Left ventricle myocardium superior (tissue), 1 donor: Measurements from ENCODE around the gene PLA2G4E. TPM values are rescaled to one million over a fixed set of nuclear protein-coding genes. Genes with fewer than 3 reads are reported as not detected.

Experiments used
- ATAC-seq: fragments of 200-7000 bp; cut with Tn5 transposase; one replicate; pipeline ENCODE4 v1.9.1; 2020; ENCODE audit warnings: mild to moderate bottlenecking, moderate library complexity
- DNase-seq: peaks from one replicate; pipeline ENCODE4 v3.0.0-alpha.2; 2020
- intact Hi-C: fragments of 100-400 bp; cut with micrococcal nuclease; formaldehyde crosslinking; loops from one replicate; pipeline ENCODE4 v1.11.0; 2022
- long read RNA-seq: library from polyadenylated mRNA; unstranded; transcript quantifications from one replicate; pipeline ENCODE4 v2.0.0, GENCODE V29; 2021
- total RNA-seq: library from RNA; stranded (reverse); fragmentation: NEBNext Ultra II Directional; extraction: Animal tissue kit (Norgen Biotek cat#: 25700); gene quantifications from one replicate; pipeline ENCODE4 v1.2.1, GENCODE V29; 2021
- donor health status: DM: no; HTN: yes; CAD: no; lungs with severe emphysema.

The PLA2G4E gene, protein sequence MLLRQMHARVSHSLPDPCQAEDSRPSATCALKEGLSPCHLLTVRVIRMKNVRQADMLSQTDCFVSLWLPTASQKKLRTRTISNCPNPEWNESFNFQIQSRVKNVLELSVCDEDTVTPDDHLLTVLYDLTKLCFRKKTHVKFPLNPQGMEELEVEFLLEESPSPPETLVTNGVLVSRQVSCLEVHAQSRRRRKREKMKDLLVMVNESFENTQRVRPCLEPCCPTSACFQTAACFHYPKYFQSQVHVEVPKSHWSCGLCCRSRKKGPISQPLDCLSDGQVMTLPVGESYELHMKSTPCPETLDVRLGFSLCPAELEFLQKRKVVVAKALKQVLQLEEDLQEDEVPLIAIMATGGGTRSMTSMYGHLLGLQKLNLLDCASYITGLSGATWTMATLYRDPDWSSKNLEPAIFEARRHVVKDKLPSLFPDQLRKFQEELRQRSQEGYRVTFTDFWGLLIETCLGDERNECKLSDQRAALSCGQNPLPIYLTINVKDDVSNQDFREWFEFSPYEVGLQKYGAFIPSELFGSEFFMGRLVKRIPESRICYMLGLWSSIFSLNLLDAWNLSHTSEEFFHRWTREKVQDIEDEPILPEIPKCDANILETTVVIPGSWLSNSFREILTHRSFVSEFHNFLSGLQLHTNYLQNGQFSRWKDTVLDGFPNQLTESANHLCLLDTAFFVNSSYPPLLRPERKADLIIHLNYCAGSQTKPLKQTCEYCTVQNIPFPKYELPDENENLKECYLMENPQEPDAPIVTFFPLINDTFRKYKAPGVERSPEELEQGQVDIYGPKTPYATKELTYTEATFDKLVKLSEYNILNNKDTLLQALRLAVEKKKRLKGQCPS
- not detected for total RNA-seq
- long read RNA-seq = 0 reads

- ATAC-seq (no peak), DNase-seq (no peak)
- intact Hi-C loops = no loop called here
Measured at GRCh38 chr15:42020713-42021273, at the start of gene PLA2G4E. Gene PLA2G4E, minus strand, starts transcription at chr15:42021042. Its CDS starts 12 bp downstream, at chr15:42021030.

DNA sequence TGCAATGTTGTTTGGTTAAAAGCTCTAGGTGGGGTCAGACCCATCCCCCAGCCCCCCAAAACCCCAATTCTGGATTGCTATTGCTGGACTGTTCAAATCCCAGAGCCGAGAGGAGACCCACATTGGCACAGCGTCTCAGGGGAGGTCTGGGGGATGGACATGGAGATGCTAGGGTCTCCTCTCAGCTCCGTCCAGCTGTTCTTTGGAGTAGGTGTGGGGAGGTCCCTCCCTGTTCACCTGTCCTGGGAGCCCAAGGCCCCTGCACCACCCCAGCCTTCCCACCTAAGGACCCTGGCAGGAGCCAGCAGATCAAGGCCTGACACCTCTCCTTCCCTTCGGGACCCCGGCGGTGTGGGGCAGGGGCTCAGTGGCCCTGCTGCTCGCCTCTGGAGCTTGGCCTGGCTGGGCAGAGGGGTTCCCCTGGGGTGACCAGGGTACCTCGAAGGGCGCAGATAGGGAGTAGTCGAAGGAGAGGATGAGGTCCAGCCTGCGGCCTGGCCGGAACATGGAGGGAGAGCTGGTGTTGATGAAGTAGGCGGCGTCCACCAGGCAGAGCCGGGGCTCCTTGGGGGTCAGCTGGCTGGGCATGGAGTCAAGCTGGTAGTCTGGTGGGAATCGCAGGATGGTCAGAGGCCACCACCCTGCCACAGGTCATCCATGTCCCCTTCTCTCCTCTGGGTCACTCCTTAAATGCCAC is 49.6 kb upstream of the PLA2G4E start:
- intact Hi-C loops = no loop called here
- no peak for ATAC-seq

DNA sequence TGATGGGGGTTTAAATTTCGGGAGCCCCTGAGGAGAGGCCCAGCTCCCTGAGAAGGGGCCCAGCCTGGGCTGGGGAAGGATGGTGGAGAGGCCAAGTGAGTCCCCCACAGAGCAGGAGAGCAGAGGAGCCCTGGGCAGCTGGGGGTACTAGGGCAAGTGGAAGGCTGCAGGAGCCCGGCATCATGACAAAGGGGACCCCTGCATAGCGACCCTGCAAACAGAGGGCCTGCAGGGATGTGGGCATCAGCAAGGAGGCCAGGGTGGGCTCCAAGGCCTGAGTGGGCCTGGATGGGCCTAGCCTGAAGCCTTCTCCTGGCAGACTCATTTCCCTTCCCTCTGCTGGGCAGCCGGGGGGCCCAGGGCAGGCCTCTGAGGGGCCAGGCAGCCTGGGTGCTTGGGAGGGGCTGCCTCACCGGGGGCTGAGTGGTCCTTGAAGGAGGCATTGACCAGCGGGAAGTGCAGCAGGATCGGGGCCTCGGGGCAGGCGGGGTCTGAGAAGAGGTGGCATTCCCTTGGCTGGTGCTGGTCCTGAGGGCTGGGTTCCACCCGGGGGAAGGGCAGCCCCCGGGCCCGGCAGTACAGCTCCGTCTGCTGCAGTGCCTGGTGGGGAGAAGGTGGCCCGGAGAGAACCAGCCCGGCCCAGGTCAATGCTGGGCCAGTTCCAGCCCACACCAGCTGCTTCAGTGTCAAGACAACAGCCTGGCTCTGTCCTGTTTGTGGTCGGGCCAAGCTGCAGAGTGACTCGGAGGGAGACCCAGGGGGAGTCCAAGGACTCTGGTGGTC is 48.8 kb upstream of the PLA2G4E start:
- DNase-seq = no peak
- ATAC-seq = no peak
- intact Hi-C loops = no loop called here

More for the DNA sequence above, 49.6 kb upstream of the PLA2G4E start:
- no peak for DNase-seq

GRCh38 chr15:42069025-42069424 is 48.2 kb upstream of the PLA2G4E start:
- ATAC-seq (no peak), DNase-seq (no peak)
- intact Hi-C loops = no loop called here

- DNase-seq (no peak), ATAC-seq (no peak)
- intact Hi-C loops = no loop called here
Measured at GRCh38 chr15:42068601-42069000, 47.8 kb upstream of the PLA2G4E start.

DNA sequence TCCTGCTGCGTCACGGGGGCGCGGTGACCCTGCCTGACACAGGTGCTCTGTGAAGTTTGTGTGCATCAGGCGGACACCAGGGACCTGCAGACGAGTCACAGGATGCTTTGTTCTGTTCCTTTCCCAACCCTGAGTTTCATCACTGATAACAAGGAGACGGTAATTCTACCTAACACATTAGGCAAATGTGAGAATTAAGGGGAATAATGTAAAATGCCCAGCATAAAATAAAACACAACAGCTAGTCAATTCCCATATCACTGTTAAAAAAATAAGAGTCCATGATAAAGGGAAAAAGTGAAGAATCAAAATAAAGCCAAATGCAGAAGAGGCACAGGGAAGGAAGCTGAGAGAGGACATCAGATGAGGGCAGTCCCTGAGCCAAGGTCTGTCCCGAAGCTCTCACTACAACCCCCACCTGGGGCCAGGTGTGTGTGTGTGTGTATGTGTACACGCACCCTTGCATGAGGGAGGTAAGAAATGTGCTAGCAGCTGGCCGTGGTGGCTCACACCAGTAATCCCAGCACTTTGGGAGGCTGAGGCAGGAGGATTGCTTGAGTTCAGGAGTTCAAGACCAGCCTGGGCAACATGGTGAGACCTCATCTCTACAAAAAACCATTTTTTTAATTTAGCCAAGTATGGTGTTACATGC is 46.0 kb upstream of the PLA2G4E start:
- intact Hi-C loops = no loop called here
- DNase-seq = no peak
- no peak for ATAC-seq

DNA sequence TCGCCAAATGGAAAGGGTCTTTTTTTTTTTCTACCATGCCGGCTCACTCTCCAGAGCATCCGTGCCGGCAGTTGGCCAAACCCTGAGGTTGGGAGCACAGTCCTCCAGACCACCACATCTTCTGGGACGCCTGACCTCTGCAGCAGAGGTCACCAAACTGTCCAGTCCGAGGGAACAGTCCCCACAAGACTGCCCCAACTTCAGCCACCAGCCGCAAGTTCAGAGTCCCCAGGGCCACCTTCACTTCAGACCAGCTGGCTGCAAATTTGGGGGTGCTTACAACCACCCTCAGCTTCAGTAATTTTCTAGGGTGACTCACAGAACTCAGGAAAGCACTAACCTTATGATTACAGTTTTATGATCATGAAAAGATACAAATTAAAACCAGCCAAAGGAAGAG is 44.6 kb upstream of the PLA2G4E start:
- intact Hi-C loops = no loop called here
- DNase-seq (no peak), ATAC-seq (no peak)

DNA sequence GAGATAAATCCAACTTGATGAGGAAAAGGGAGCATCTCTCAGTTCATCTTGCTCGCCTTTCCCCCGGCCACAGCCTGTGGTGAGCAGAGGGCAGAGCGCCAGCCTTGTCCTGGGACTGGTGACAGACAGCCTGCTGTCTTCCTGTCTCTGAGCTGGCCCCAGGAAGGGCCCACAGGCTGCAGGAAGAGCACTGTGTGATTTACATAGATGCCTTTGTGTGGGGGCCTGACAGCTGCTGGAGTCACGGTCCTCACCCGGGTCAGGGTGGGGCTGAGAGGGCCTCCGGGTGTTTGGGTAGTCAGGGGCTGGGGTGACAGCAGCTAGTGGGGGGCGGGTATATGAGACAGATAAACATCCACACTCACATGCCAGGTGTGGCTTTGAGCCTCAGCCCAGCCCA is 44.2 kb upstream of the PLA2G4E start:
- intact Hi-C loops = no loop called here
- DNase-seq (peak; percentile 45), ATAC-seq (peak; percentile 12)

- intact Hi-C loops = no loop called here
- no peak for DNase-seq
Measured at GRCh38 chr15:42064271-42064670, 43.4 kb upstream of the PLA2G4E start.

GRCh38 chr15:42063122-42063848 is 42.4 kb upstream of the PLA2G4E start:
- DNase-seq (no peak), ATAC-seq (no peak)
- intact Hi-C loops = no loop called here

More at GRCh38 chr15:42064271-42064670, 43.4 kb upstream of the PLA2G4E start:
- no peak for ATAC-seq

- intact Hi-C loops = no loop called here
- ATAC-seq (no peak), DNase-seq (no peak)
Measured at GRCh38 chr15:42062284-42062806, 41.5 kb upstream of the PLA2G4E start.

DNA sequence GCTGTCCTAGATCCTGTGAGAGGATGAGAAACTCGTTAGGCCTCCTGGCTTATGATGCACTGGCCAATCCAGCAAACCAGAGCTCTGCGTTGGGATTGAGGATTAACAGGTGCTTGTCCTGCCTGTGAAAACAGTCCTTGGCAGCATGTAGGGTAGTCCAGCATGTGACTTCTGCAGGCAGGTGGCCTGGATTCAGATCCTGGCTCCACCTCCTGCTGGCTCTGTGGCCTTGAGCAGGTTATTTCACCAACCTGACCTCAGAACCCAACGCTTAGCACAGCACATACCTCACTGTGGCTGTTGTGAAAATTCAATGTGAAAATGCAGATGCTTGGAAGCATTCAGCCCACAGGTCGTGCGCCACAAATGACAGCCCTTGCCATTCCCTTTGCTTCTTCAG is 40.0 kb upstream of the PLA2G4E start:
- DNase-seq (no peak), ATAC-seq (peak; percentile 9)
- intact Hi-C loops = no loop called here

DNA sequence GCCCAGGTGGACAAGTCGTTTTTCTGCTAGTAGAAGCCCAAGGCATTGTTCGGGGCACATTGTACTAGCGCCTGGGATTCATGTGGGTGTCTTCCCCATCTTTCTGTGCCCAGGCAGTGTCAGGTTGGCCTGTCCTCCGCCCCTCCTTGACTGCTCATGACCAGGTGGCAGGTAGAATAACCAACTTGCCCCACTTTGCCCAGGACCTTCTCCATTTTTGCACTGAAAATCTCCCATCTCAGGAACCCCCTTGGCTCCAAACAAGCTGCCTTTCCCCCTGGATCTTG is 39.6 kb upstream of the PLA2G4E start:
- no peak for ATAC-seq
- DNase-seq = no peak
- intact Hi-C loops = no loop called here

- DNase-seq = peak; percentile 66
- intact Hi-C loops = loop anchor here (5.0 kb wide), 1 partner anchor 68 kb away; no protein-coding TSS in a partner anchor
- peak; percentile 5 for ATAC-seq
Measured at GRCh38 chr15:42059661-42060476, 39.0 kb upstream of the PLA2G4E start.

- DNase-seq (no peak), ATAC-seq (no peak)
- intact Hi-C loops = loop anchor here (5.0 kb wide), 1 partner anchor 66 kb away; no protein-coding TSS in a partner anchor
Measured at GRCh38 chr15:42058791-42059190, 37.9 kb upstream of the PLA2G4E start.

DNA sequence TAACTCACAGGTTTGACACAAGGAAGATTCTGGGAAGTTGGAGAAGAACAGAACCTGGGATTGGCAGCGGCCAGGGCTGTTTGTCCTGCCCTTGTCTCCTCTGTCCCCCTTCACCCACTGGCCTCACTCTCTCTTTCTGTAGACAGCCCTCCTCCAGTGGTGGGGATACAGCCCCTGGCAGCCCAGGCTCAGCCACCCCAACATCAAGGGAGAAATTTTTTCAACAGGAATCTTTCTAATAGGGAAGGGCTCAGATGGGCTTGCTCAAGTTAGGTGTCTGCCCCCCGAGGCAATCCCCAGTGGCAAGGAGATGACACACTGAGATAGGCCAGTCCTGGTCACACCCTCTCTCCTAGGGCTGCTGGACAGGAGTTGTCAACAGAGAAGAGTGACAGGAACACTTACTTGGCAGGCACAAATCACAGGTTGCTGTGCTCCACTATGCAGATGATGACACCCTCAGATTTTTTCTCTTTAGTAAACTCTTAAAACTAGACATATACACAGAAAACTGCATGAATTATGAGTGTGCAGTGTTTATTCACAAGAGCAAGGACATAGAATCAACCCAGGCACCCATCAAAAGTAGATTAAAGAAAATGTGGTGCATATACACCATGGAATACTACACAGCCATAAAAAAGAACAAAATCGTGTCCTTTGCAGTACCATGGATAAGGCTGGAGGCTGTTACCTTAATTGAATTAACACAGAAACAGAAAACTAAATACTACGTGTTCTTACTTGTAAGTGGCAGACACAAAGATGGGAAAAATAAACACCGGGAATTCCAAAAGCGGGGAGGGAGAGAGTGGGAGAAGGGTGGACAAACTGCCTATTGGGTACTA is 37.2 kb upstream of the PLA2G4E start:
- ATAC-seq = peak; percentile 17
- intact Hi-C loops = loop anchor here (5.0 kb wide), 1 partner anchor 66 kb away; no protein-coding TSS in a partner anchor
- no peak for DNase-seq
